Epithelial cell of prostate (primary cell): Measurements from ENCODE around the gene HK1.

Experiments used
- DNase-seq: peaks from one replicate; pipeline ENCODE4 v3.0.0-alpha.2; 2011; ENCODE audit warnings: low read depth, low spot score
- H3K27ac ChIP-seq: fragments of 450-650 bp; 2 replicates; pipeline ENCODE4 v1.5.1; 2017; ENCODE audit warnings: mild to moderate bottlenecking

The HK1 gene

GRCh38 chr10:69413221-69413865 is 135.0 kb downstream of the HK1 start:
- DNase-seq = no peak
- H3K27ac ChIP-seq = no peak overlapping the region

- no peak overlapping the region for H3K27ac ChIP-seq
- DNase-seq = no peak
These were observed 136.0 kb downstream of the HK1 start for GRCh38 chr10:69414036-69415018.

- no peak for DNase-seq
- H3K27ac ChIP-seq = no peak overlapping the region
These were observed 136.8 kb downstream of the HK1 start for GRCh38 chr10:69415049-69415448.

- no peak for DNase-seq
These were observed 137.7 kb downstream of the HK1 start for GRCh38 chr10:69415951-69416350.

GRCh38 chr10:69416695-69417094 is 138.4 kb downstream of the HK1 start, which contains the start of gene TACR2:
TSS of gene TACR2 (minus strand) at chr10:69416918. CDS start at chr10:69416323, 595 bp downstream.
- no peak for DNase-seq
- no peak within 1 kb of the TSS for H3K27ac ChIP-seq

More at GRCh38 chr10:69415951-69416350, 137.7 kb downstream of the HK1 start:
- no peak overlapping the region for H3K27ac ChIP-seq

GRCh38 chr10:69417542-69417941 is 139.2 kb downstream of the HK1 start:
- no peak for DNase-seq
- no peak overlapping the region for H3K27ac ChIP-seq

GRCh38 chr10:69418052-69418752 is 139.9 kb downstream of the HK1 start:
- no peak for DNase-seq
- H3K27ac ChIP-seq = no peak overlapping the region

- H3K27ac ChIP-seq = no peak overlapping the region
- DNase-seq = no peak
These were observed 140.9 kb downstream of the HK1 start for GRCh38 chr10:69419096-69419743.

- no peak for DNase-seq
- H3K27ac ChIP-seq = no peak overlapping the region
These were observed 141.4 kb downstream of the HK1 start for GRCh38 chr10:69419744-69420126.

- H3K27ac ChIP-seq = no peak overlapping the region
- no peak for DNase-seq
These were observed 143.5 kb downstream of the HK1 start for GRCh38 chr10:69421611-69422308.

GRCh38 chr10:69422676-69423075 is 144.4 kb downstream of the HK1 start:
- H3K27ac ChIP-seq = no peak overlapping the region
- DNase-seq = no peak

GRCh38 chr10:69425041-69425440 is 146.7 kb downstream of the HK1 start:
- H3K27ac ChIP-seq = no peak overlapping the region
- DNase-seq = no peak

GRCh38 chr10:69425511-69426298 is 147.4 kb downstream of the HK1 start:
- peak overlapping the region; percentile 25 for H3K27ac ChIP-seq
- DNase-seq = peak; percentile 76

- DNase-seq = no peak
- H3K27ac ChIP-seq = peak overlapping the region; percentile 25
These were observed 148.1 kb downstream of the HK1 start for GRCh38 chr10:69426376-69426727.

GRCh38 chr10:69428165-69428564 is 149.9 kb downstream of the HK1 start:
- no peak for DNase-seq
- H3K27ac ChIP-seq = no peak overlapping the region

- no peak for DNase-seq
These were observed 155.9 kb downstream of the HK1 start for GRCh38 chr10:69434169-69434568.

GRCh38 chr10:69434926-69435325 is 156.6 kb downstream of the HK1 start:
- DNase-seq = no peak

More at GRCh38 chr10:69434169-69434568, 155.9 kb downstream of the HK1 start:
- no peak overlapping the region for H3K27ac ChIP-seq

GRCh38 chr10:69435966-69436520 is 157.7 kb downstream of the HK1 start:
- H3K27ac ChIP-seq = no peak overlapping the region
- no peak for DNase-seq

More at GRCh38 chr10:69434926-69435325, 156.6 kb downstream of the HK1 start:
- no peak overlapping the region for H3K27ac ChIP-seq
